Epithelial cell of esophagus (primary cell): ENCODE measurements around the gene PDF.
A peak's percentile ranks its signal among the peaks of the same experiment; 100 is the strongest.

Experiments used
- DNase-seq: peaks from one replicate; pipeline ENCODE4 v3.0.0; 2010; ENCODE audit warnings: low read depth
- H3K4me3 ChIP-seq: 2 replicates; pipeline ENCODE4 v1.5.1; 2011; ENCODE audit warnings: mild to moderate bottlenecking, low read length, control low read depth
- TF ChIP-seq, protein P1 (sequence below): IDR thresholded peaks from 2 replicates; pipeline ENCODE4 v1.5.1; 2011; ENCODE audit warnings: low read depth, mild to moderate bottlenecking, low read length, control low read depth, inconsistent platforms; ENCODE audit not compliant: insufficient read depth; ENCODE audit errors: missing control alignments

Gene PDF

DNA sequence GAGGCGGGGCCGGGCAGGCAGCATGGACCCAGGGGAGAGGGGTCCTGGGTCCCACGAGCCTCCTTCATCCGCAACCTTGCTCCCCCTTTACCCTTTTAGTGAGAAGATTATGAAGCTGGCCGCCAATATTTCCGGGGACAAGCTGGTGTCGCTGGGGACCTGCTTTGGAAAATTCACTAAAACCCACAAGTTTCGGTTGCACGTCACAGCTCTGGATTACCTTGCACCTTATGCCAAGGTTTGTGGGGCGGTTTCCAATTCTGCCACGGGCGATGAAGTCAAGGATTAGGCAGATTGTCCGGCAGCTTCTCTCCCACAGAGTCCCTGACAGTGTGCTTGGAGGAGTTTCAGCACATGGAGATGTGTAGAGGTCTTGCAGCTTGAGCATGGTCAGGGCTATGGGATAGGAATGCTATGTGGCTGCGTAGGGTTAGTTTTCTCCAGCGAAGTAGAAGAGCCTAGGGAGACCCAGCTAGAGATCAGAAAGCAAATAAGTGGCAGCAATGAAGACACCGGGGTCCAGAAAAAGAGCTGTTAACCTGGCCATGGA, 9.8 kb upstream of the PDF start:
- TF ChIP-seq, protein P1, sequence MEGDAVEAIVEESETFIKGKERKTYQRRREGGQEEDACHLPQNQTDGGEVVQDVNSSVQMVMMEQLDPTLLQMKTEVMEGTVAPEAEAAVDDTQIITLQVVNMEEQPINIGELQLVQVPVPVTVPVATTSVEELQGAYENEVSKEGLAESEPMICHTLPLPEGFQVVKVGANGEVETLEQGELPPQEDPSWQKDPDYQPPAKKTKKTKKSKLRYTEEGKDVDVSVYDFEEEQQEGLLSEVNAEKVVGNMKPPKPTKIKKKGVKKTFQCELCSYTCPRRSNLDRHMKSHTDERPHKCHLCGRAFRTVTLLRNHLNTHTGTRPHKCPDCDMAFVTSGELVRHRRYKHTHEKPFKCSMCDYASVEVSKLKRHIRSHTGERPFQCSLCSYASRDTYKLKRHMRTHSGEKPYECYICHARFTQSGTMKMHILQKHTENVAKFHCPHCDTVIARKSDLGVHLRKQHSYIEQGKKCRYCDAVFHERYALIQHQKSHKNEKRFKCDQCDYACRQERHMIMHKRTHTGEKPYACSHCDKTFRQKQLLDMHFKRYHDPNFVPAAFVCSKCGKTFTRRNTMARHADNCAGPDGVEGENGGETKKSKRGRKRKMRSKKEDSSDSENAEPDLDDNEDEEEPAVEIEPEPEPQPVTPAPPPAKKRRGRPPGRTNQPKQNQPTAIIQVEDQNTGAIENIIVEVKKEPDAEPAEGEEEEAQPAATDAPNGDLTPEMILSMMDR, result no peak
- peak; percentile 14 for DNase-seq
- peak overlapping the region; percentile 93 for H3K4me3 ChIP-seq

DNA sequence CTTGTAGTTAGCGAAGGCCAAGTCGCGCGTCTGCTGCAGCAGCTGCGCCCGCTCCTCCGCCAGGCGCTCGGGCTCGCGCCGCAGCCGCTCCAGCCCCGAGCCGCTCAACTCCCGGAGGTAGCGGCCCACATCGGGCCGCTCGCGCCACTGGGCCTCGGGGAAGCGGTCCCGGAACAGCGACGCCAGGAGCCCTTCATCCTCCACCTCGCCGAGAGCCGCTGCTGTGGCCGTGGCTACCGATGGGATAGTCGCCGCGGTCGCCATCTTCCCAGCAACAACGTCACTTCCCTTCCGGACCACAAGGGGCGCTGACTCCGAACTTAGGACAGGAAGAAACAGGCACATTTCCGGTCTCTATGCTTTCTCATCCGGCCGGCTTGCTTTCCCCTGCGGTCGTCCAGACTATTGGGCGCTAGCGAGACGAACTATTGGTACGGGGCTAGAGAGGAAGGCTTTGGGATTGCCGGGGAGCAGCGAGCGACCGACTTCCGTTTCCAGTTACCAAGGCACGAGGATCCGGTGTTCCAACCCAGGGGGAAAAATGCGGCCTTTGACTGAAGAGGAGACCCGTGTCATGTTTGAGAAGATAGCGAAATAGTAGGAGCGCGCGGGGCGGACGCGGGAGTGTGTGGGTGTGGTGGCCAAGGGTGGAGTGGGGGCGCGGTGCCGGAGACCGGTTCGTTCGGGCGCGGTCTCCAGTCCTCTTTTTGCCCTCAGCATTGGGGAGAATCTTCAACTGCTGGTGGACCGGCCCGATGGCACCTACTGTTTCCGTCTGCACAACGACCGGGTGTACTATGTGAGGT, 9.1 kb upstream of the PDF start, which contains the start of the genes COG8 and NIP7:
TSS of gene COG8 (minus strand) at position 276 of the 806 bp plus-strand sequence. CDS start at position 264, 12 bp downstream.
TSS of gene NIP7 (plus strand) at position 484 of the 806 bp plus-strand sequence. CDS start at position 542, 58 bp downstream.
- peak; percentile 99 for DNase-seq
- H3K4me3 ChIP-seq, result peak within 1 kb of the TSS; percentile 93
- TF ChIP-seq, protein P1, result peak; percentile 85

DNA sequence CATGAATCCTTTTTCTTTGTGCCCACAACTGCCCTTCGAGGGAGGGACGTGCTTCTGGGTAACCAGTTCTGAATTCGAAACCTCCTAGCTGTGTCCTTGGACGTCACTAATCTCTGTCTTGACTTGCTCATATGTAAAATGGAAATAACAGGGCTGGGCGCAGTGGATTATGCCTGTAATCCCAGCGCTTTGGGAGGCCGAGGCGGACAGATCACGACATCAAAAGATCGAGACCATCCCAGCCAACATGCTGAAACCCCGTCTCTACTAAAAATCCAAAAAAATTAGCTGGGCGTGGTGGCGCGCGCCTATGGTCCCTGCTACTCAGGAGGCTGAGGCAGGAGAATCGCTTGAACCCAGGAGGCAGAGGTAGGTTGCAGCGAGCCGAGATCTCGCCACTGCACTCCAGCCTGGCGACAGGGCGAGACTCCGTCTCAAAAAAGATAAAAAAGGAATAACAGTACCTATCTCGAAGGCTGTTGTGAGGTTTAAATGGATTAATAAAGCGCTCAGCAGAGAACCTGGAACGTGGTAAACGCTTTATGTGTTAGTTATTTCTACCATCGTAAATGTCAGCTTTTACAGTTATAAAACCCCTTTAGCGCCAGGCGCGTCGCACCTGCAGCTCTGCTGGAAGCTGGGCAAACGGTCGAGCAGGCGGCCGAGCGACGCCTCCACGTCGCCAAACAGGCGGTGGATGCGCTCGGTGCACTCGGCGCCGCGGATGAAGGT, 8.3 kb upstream of the PDF start:
- no peak for DNase-seq
- TF ChIP-seq, protein P1, result no peak
- H3K4me3 ChIP-seq, result peak overlapping the region; percentile 93

DNA sequence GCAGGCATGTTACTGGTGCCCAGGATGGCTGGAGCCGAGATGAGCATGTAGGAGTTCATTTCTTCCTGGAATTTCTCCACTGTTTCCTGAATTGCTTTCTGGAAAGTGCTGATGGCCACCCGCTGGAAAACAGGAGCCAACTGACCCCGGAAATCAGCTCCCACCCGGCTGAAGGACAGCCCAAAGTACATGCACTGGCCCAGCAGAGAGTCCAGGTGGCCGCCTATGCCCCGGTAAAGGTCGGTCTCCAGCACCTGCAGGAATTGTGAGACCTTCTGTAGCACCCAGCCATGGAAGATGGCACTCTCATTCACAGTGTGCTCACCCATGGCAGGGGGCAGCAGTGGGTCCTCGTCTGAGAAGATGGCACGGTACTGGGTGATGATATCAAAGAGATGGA, 4.3 kb upstream of the PDF start:
- DNase-seq, result no peak
- TF ChIP-seq, protein P1, result no peak
- H3K4me3 ChIP-seq, result no peak overlapping the region

DNA sequence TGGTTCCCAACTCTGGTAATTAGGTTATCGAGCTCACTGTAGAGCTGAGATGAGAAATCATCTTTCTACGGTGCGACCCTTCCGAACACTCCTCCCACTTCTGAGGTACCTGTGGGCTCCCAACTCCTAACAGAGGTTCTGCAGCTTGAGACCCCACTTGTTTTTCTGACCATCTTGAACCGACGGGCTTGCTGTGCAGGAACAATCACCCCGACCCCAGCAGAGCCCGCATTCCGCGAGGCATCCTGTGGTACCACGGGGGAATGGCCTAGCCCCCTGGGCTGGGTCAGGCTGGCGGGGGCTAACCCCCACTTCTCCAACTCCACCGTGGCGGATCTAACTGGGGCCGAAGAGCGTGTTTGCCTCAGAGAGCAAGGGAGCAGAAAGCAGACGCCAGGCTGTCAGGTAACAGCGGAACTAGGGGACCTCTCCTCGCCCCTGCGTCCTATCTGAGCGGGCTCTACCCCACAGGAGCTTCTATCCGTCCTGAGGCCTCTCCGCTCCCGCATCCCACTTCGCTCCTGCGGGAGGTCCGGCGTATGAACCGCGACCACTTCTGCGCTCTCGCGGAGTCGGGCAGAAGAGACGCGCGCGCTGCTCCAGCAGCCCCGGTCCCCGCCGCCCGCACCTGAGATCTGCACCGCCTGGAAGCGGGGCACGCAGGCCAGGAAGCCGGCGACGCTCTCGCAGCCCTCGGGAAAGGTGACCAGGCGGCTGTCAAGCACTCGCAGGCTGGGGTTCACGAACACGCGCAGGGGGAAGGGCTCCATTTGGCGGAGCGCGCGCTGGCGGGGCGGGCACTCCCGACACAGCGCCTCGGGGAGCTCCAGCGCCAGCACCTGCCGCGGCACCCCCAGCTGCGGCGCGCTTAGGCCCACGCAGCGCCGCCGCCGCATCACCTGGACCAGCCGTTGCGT, 761 bp downstream of the PDF start:
- peak; percentile 60 for DNase-seq

More for the DNA sequence above, 761 bp downstream of the PDF start:
- TF ChIP-seq, protein P1, result no peak
- H3K4me3 ChIP-seq, result peak overlapping the region; percentile 73
